ENCODE measurements around the gene PCDHA13.

GRCh38 chr5:140868721-140869554 is 13.0 kb upstream of the PCDHA13 start, which contains the start of gene PCDHA11:
- TF ChIP-seq CTCF (conservative IDR thresholded peaks at IDR 0.05 in 1 of 2, IDR thresholded peaks at IDR 0.05 in 1 of 2; ENCODE audit: extremely low read depth in 1 of 2, insufficient read depth in 1 of 2, low read depth in 1 of 2, low read length in 2 of 2) (peak; percentile 48 to 61), EZH2 (IDR thresholded peaks at IDR 0.05; ENCODE audit: borderline replicate concordance, low read length) (no peak)
